Rectal smooth muscle tissue (tissue), 1 donor: ENCODE measurements around the gene JAML.

ENCODE experiments used
- H3K27ac ChIP-seq: one replicate; pipeline ENCODE4 v1.7.0; 2013; ENCODE audit warnings: low read depth, low read length, inconsistent platforms
- H3K27me3 ChIP-seq: one replicate; pipeline ENCODE4 v1.7.0; 2013; ENCODE audit warnings: low read length; ENCODE audit not compliant: control insufficient read depth, insufficient read depth
- H3K36me3 ChIP-seq: one replicate; pipeline ENCODE4 v1.7.0; 2013; ENCODE audit warnings: low read length; ENCODE audit not compliant: control insufficient read depth, insufficient read depth
- H3K4me1 ChIP-seq: one replicate; pipeline ENCODE4 v1.7.0; 2013; ENCODE audit warnings: low read length; ENCODE audit not compliant: control insufficient read depth, insufficient read depth
- H3K4me3 ChIP-seq: one replicate; pipeline ENCODE4 v1.7.0; 2013; ENCODE audit warnings: low read length
- H3K9ac ChIP-seq: one replicate; pipeline ENCODE4 v1.7.0; 2013; ENCODE audit warnings: low read length

Gene JAML

GRCh38 chr11:118164885-118165284, 59.9 kb downstream of the JAML start:
- Histone ChIP-seq H3K27me3 (no peaks in the 10 kb centered on the region), H3K27ac (no peak overlapping the region), H3K9ac (no peak overlapping the region)

GRCh38 chr11:118163494-118163893, 61.3 kb downstream of the JAML start:
- Histone ChIP-seq H3K9ac (no peak overlapping the region), H3K4me3 (no peak overlapping the region), H3K36me3 (no peaks in the 10 kb centered on the region), H3K27ac (no peak overlapping the region), H3K27me3 (peaks cover 6% of the 10 kb centered on the region), H3K4me1 (no peaks in the 10 kb centered on the region)

More at GRCh38 chr11:118164885-118165284, 59.9 kb downstream of the JAML start:
- no peaks in the 10 kb centered on the region for H3K4me1 ChIP-seq
- H3K4me3 ChIP-seq = no peak overlapping the region
- no peaks in the 10 kb centered on the region for H3K36me3 ChIP-seq

- Histone ChIP-seq H3K4me3 (no peak overlapping the region), H3K27me3 (peaks cover 7% of the 10 kb centered on the region), H3K9ac (no peak overlapping the region), H3K36me3 (no peaks in the 10 kb centered on the region), H3K27ac (no peak overlapping the region), H3K4me1 (no peaks in the 10 kb centered on the region)
Measured at GRCh38 chr11:118162846-118163245, 62.0 kb downstream of the JAML start.

GRCh38 chr11:118161786-118162185, 63.0 kb downstream of the JAML start:
- Histone ChIP-seq H3K4me3 (no peak overlapping the region), H3K9ac (no peak overlapping the region), H3K4me1 (no peaks in the 10 kb centered on the region), H3K36me3 (no peaks in the 10 kb centered on the region), H3K27ac (no peak overlapping the region), H3K27me3 (peaks cover 9% of the 10 kb centered on the region)

GRCh38 chr11:118157186-118157895, 67.5 kb downstream of the JAML start:
- Histone ChIP-seq H3K4me3 (no peak overlapping the region), H3K9ac (no peak overlapping the region), H3K36me3 (no peaks in the 10 kb centered on the region), H3K27ac (no peak overlapping the region), H3K4me1 (no peaks in the 10 kb centered on the region), H3K27me3 (peaks cover 40% of the 10 kb centered on the region)

- Histone ChIP-seq H3K36me3 (no peaks in the 10 kb centered on the region), H3K4me1 (no peaks in the 10 kb centered on the region), H3K9ac (no peak overlapping the region), H3K27ac (no peak overlapping the region), H3K4me3 (no peak overlapping the region), H3K27me3 (peaks cover 46% of the 10 kb centered on the region)
Measured at GRCh38 chr11:118156531-118157185, 68.2 kb downstream of the JAML start.

- Histone ChIP-seq H3K27me3 (peaks cover 49% of the 10 kb centered on the region), H3K4me3 (no peak overlapping the region), H3K4me1 (no peaks in the 10 kb centered on the region), H3K9ac (no peak overlapping the region), H3K36me3 (no peaks in the 10 kb centered on the region), H3K27ac (no peak overlapping the region)
Measured at GRCh38 chr11:118155776-118156530, 68.9 kb downstream of the JAML start.

GRCh38 chr11:118154641-118155040, 70.2 kb downstream of the JAML start:
- Histone ChIP-seq H3K4me1 (no peaks in the 10 kb centered on the region), H3K4me3 (no peak overlapping the region), H3K36me3 (no peaks in the 10 kb centered on the region), H3K27me3 (peaks cover 48% of the 10 kb centered on the region), H3K9ac (no peak overlapping the region), H3K27ac (no peak overlapping the region)

- no peaks in the 10 kb centered on the region for H3K4me1 ChIP-seq
- no peaks in the 10 kb centered on the region for H3K36me3 ChIP-seq
- no peak overlapping the region for H3K4me3 ChIP-seq
- H3K27ac ChIP-seq = no peak overlapping the region
- H3K27me3 ChIP-seq = peaks cover 48% of the 10 kb centered on the region
- H3K9ac ChIP-seq = no peak overlapping the region
Measured at GRCh38 chr11:118153976-118154375, 70.8 kb downstream of the JAML start.

- Histone ChIP-seq H3K4me1 (no peaks in the 10 kb centered on the region), H3K4me3 (no peak overlapping the region), H3K27me3 (peaks cover 44% of the 10 kb centered on the region), H3K9ac (no peak overlapping the region), H3K27ac (no peak overlapping the region), H3K36me3 (no peaks in the 10 kb centered on the region)
Measured at GRCh38 chr11:118153516-118153915, 71.3 kb downstream of the JAML start.

- Histone ChIP-seq H3K27me3 (peaks cover 43% of the 10 kb centered on the region), H3K27ac (no peak within 1 kb of the TSS), H3K36me3 (no peaks in the 10 kb centered on the region), H3K4me1 (no peaks in the 10 kb centered on the region), H3K9ac (no peak within 1 kb of the TSS), H3K4me3 (peak within 1 kb of the TSS; percentile 56)
Measured at GRCh38 chr11:118152552-118153471, 72.0 kb downstream of the JAML start, which contains the start of gene SCN4B. SCN4B (minus strand) TSS chr11:118152823; CDS start chr11:118152673, 150 bp downstream.
